ENCODE results near the gene SLC4A1.
A peak's percentile ranks its signal among the peaks of the same experiment; 100 is the strongest.

The SLC4A1 gene

DNA sequence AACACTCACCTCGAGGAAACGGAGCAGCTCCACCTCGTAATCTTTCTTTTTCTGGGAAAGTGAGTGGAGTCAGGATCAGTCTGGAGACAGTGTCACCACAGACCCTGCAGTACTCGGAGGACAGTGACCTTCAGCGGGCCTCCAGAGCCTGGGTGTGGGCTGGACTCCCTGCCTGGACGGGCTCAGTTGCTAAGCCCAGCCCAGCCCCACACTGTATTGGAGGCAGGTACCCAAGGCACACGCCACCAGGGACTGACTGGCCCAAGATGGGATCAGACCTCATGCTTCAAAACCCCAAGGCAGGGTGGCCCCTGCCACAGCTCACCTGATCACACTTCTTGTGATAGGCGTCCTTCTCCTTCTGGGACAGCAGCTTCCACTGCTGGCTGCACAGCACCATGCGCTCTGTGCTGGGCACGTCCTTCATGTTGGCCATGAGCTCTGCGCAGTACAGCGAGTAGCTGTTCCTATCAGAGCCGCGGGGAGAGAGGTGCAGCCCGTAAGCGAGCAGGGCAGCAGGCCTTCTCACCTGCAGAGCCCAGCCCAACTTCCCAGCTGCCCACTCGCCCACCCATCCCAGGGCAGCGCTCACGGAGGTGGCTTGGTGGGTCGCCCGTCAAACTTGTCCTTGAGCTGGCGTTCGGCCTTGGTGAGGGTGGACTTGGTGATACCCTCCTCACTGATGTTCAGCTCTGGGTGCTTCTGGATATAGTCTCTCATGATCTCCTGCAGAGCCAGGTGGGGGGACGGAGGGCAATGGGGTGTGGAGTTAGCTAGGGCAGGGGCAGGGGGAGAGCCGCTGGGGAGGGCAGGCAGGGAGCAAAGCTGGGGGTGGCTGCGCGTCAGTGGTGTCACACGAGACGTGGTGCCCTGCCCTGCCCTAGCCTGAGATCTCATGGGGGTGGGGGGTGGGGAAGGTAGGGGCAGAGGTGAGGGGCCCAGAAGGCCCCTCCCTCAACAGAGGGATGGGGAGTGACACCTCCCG is 56.4 kb downstream of the SLC4A1 start:
- DNase-seq (ENCODE audit: low read depth): no peak
- TF ChIP-seq, protein P1, sequence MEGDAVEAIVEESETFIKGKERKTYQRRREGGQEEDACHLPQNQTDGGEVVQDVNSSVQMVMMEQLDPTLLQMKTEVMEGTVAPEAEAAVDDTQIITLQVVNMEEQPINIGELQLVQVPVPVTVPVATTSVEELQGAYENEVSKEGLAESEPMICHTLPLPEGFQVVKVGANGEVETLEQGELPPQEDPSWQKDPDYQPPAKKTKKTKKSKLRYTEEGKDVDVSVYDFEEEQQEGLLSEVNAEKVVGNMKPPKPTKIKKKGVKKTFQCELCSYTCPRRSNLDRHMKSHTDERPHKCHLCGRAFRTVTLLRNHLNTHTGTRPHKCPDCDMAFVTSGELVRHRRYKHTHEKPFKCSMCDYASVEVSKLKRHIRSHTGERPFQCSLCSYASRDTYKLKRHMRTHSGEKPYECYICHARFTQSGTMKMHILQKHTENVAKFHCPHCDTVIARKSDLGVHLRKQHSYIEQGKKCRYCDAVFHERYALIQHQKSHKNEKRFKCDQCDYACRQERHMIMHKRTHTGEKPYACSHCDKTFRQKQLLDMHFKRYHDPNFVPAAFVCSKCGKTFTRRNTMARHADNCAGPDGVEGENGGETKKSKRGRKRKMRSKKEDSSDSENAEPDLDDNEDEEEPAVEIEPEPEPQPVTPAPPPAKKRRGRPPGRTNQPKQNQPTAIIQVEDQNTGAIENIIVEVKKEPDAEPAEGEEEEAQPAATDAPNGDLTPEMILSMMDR (conservative IDR thresholded peaks at IDR 0.05; ENCODE audit: low read length): no peak
- no peak overlapping the region for H3K4me3 ChIP-seq (ENCODE audit: low read length)

GRCh38 chr17:44210342-44211192 is 57.4 kb downstream of the SLC4A1 start:
- TF ChIP-seq, protein P1 (conservative IDR thresholded peaks at IDR 0.05; ENCODE audit: low read length): peak; percentile 74
- H3K4me3 ChIP-seq (ENCODE audit: low read length): no peak overlapping the region
- DNase-seq (ENCODE audit: low read depth): peak; percentile 87

DNA sequence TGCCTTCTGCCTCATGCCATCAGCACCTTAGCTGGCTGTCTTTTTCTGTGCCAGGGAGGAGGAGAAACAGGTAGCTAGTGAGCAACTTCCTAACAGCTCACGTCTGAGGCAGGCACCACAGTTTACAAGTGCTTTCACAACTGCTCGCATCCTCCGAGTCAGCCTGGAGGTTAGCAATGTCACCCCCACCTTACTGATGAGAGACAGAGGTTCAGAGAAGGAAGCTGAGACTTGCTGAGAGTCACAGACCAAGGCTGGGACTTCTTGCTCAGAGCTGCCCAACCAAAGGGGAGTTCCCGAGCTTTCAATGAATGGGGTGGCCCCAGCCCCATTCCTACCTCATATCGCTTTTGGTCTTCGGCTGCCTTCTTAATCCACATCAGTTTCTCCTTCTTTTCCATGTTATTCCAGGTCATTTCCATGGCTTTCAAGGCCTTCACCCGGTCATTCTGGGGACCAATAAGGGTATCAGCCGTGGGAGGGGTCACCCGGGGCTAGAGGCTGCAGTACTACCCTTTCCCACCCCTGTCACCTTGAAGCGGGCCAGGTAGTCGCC is 58.1 kb downstream of the SLC4A1 start:
- no peak for DNase-seq (ENCODE audit: low read depth)
- H3K4me3 ChIP-seq (ENCODE audit: low read length): no peak overlapping the region
- TF ChIP-seq, protein P1 (conservative IDR thresholded peaks at IDR 0.05; ENCODE audit: low read length): no peak

GRCh38 chr17:44207743-44208142 is 60.2 kb downstream of the SLC4A1 start:
- TF ChIP-seq, protein P1 (conservative IDR thresholded peaks at IDR 0.05; ENCODE audit: low read length): no peak
- no peak for DNase-seq (ENCODE audit: low read depth)
- no peak overlapping the region for H3K4me3 ChIP-seq (ENCODE audit: low read length)

DNA sequence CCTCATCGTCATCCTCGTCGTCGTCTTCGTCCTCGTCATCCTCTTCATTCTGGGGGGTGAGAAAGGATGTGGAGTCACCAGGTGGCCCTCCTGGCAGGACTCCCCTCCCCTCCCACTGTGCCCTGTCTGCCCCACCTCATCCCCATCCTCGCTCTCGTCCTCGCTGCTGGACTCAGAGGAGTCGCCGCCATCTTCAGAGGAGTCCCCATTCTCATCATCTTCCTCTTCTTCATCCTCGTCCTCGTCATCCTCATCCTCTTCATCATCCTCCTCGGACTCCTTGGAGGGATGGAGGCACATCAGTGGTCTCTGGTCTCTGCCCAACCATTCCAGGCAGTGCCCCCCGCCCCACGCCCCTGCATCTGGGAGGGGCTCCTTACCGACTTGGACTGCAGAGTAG is 60.6 kb downstream of the SLC4A1 start:
- H3K4me3 ChIP-seq (ENCODE audit: low read length): no peak overlapping the region
- TF ChIP-seq, protein P1 (conservative IDR thresholded peaks at IDR 0.05; ENCODE audit: low read length): no peak
- no peak for DNase-seq (ENCODE audit: low read depth)

DNA sequence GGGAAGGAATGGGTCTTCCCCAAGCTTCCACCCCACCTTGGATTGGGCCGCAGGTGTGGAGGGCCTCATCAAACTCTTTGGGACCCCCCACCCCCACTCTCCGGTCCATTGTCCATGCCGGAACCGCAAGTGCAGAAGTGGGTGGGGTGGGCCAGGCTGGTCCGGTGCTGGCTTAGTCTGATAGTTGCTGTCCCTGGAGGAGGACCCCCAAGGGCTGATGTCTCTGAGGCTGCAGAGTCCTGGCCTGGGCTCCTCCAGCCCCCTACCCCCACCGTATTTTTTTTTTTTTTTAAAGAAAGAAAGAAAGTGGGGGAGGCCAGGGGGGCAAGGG is 61.1 kb downstream of the SLC4A1 start:
- TF ChIP-seq, protein P1 (conservative IDR thresholded peaks at IDR 0.05; ENCODE audit: low read length): no peak
- no peak overlapping the region for H3K4me3 ChIP-seq (ENCODE audit: low read length)
- DNase-seq (ENCODE audit: low read depth): no peak

Data from AG10803 (cell line).